SK-N-MC (cell line): ENCODE results near the gene VPREB3.
A peak's percentile ranks its signal among the peaks of the same experiment; 100 is the strongest.
"Not testable (repeated sequence)": the region's sequence is repeated elsewhere in the genome, so short reads cannot be mapped to it uniquely, and the experiment has no call there.

Experiments used
- DNase-seq: peaks from one replicate; pipeline ENCODE4 v3.0.0-alpha.2; 2011; ENCODE audit warnings: low read depth, low spot score
- H3K27ac ChIP-seq: fragments of 200-600 bp; sonication (generic); 2 replicates; pipeline ENCODE4 v1.5.1; 2016; ENCODE audit warnings: mixed run types
- H3K36me3 ChIP-seq: fragments of 200-600 bp; sonication (generic); 2 replicates; pipeline ENCODE4 v1.6.1; 2017; ENCODE audit warnings: antibody characterized with exemption, low read length, mixed read lengths; ENCODE audit not compliant: insufficient read depth
- H3K4me3 ChIP-seq: fragments of 200-600 bp; sonication (generic); 2 replicates; pipeline ENCODE4 v1.5.1; 2016
- H3K9ac ChIP-seq: fragments of 200-600 bp; sonication (generic); 2 replicates; pipeline ENCODE4 v1.8.0; 2017; ENCODE audit warnings: mixed run types, mixed read lengths; ENCODE audit not compliant: insufficient read length
- H3K9me3 ChIP-seq: fragments of 200-600 bp; sonication (generic); 2 replicates; pipeline ENCODE4 v1.6.1; 2017; ENCODE audit warnings: low read depth, mild to moderate bottlenecking, antibody characterized with exemption, low read length, moderate library complexity, mixed read lengths
- EZH2 ChIP-seq: fragments of 200-600 bp; sonication (generic); IDR thresholded peaks from one replicate; pipeline ENCODE4 v1.6.1; 2017; ENCODE audit warnings: antibody characterized with exemption
- FOXP2 ChIP-seq: optimal IDR thresholded peaks from 2 replicates; pipeline ENCODE3; 2011; ENCODE audit warnings: mild to moderate bottlenecking, moderate library complexity; ENCODE audit not compliant: insufficient read depth; ENCODE audit errors: extremely low read length, control extremely low read depth
- POLR2AphosphoS5 ChIP-seq: IDR thresholded peaks from 2 replicates; pipeline ENCODE4 v1.6.1; 2012; ENCODE audit warnings: mild to moderate bottlenecking, low read depth, low read length, borderline replicate concordance

The VPREB3 gene

DNA sequence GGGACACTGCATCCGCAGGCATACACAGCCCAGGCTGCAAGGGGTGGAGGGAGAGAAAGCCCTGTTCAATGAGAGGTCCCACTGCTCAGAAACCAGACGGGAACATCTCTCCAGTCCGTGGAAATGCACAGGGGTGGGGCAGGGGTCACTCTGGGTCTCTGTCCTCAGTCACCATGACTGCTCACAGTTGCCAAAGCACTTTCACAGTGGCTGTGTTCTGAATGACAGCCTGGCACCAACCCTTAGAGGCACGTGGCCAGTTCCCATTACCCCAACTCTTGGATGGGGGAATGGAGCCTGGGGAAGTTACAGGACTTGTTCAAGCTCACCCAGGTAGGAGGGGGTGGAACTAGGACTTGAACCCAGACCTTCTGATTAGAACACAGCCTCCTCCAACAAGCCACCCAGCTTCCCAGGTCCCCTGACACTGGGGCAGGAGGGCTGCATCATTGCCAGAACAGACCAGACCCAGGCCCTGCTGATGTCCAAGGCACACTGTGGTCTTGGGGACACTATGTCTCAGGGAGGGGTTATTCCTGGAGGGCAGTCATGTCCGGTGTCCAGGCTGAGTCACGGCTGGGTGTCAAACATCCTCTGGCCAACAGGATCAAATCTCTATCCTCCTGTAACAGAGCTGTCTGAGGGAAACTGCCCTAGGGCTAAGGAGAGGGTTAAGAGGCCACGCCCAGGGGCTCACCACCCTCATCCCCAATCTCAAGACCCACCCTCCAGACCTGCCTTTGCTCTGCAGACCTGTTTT lies 11.5 kb downstream of the VPREB3 start:
- H3K9me3 ChIP-seq: no peaks in the 10 kb centered on the region
- H3K9ac ChIP-seq: no peak overlapping the region
- H3K36me3 ChIP-seq: peaks cover 27% of the 10 kb centered on the region; the same call in 1 of the 2 replicates
- H3K27ac ChIP-seq: no peak overlapping the region
- TF ChIP-seq FOXP2 (no peak), POLR2AphosphoS5 (no peak), EZH2 (no peak)
- no peak overlapping the region for H3K4me3 ChIP-seq
- no peak for DNase-seq

DNA sequence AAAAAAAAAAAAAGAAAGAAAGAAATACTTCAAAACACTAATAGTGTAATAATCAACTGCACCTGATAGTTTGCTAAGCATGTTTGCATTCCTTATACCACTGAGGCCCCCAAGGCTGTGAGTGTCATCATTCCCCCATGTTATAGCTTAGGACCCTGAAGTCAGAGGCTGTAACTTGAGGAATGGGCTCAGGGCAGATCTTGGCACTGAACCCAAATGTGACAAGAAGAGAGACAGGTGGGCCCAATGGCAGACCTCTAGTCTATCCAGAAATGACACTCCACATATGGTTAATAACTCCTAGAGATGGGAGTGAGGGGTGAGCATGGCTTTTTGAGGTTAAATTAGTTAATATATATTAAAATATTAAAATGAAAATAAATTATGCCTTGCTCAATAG lies 16.5 kb downstream of the VPREB3 start:
- Histone ChIP-seq H3K27ac (no peak overlapping the region), H3K9me3 (no peaks in the 10 kb centered on the region), H3K4me3 (no peak overlapping the region), H3K36me3 (no peaks in the 10 kb centered on the region; the same call in 1 of the 2 replicates), H3K9ac (no peak overlapping the region)
- TF ChIP-seq POLR2AphosphoS5 (no peak), EZH2 (no peak), FOXP2 (no peak)
- no peak for DNase-seq

DNA sequence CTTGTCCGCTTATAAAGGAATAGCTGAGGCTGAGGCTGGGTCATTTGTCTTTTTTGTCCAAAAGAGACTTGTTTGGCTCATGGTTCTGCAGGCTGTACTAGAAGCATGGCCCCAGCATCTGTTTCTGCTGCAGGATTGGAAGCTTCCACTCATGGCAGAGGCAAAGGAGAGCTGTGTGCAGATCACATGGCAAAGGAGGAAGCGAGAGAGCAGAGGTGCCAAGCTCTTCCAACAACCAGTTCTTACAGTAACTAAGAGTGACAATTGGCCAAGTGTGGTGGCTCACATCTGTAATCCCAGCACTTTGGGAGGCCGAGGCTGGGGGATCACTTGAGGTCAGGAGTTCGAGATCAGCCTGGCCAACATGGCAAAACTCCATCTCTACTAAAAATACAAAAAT lies 26.1 kb downstream of the VPREB3 start:
- not testable (repeated sequence) for H3K36me3 ChIP-seq, DNase-seq, H3K27ac ChIP-seq, H3K9ac ChIP-seq, H3K4me3 ChIP-seq, H3K9me3 ChIP-seq

DNA sequence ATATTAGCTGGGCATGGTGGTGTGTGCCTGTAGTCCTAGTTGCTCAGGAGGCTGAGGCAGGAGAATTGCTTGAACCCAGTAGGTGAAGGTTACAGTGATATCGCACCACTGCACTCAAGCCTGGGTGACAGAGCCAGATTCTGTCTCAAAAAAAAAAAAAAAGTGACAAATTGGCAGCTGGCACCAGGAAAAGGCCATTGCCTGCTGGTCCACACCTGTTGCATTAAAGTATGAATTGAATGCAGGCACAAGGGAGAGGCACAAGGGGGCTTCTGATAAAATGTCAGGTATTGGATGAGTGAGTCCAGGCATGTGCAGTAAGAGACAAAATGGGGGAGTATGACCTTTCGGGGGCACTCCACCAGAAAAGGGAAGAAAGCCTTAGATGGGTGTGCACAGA lies 31.5 kb downstream of the VPREB3 start:
- TF ChIP-seq POLR2AphosphoS5 (no peak), EZH2 (no peak), FOXP2 (no peak)
- no peaks in the 10 kb centered on the region for H3K36me3 ChIP-seq
- no peak overlapping the region for H3K4me3 ChIP-seq
- no peak overlapping the region for H3K27ac ChIP-seq
- H3K9ac ChIP-seq: no peak overlapping the region
- DNase-seq: no peak
- H3K9me3 ChIP-seq: no peaks in the 10 kb centered on the region

DNA sequence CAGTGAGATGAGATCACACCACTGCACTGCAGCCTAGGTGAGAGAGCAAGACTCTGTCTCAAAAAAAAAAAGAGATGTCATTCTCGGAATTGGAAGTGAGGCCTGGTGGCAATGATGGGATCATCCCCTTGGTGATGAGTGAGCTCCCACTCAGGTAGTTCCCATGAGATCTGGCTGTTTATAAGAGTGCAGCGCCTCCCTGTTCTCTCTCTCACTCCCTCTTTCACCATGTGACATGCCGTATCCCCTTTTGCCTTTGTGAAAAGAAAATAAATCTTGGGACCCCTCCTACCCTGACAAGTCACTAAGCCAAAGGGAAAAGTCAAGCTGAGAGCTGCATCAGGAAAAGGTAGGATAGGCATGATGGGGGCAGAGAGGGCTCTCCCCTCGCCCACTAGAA lies 32.1 kb downstream of the VPREB3 start:
- no peak overlapping the region for H3K27ac ChIP-seq
- no peaks in the 10 kb centered on the region for H3K9me3 ChIP-seq
- H3K36me3 ChIP-seq: no peaks in the 10 kb centered on the region
- H3K4me3 ChIP-seq: no peak overlapping the region
- no peak for DNase-seq
- H3K9ac ChIP-seq: no peak overlapping the region
- TF ChIP-seq POLR2AphosphoS5 (no peak), FOXP2 (no peak), EZH2 (no peak)

DNA sequence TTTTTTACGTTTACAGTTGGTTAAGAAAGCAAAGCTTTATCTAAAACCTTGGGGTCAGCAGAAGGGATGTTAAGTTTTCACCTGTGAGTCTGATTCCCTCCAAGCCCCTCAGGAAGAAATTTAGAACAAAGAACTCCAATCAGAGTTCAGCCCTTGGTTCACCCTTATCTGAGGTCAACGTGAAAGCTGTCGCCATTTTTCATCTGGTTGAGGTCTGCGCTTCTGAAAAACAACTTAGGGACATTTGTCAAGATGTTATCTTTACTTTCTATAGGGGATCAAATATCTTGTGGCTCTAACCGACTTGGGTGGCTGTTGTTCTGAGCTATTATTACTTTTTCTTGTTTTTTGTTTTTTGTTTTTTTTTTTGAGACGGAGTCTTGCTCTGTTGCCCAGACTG lies 33.4 kb downstream of the VPREB3 start:
- Histone ChIP-seq H3K36me3 (no peaks in the 10 kb centered on the region), H3K9ac (no peak overlapping the region), H3K9me3 (no peaks in the 10 kb centered on the region), H3K4me3 (no peak overlapping the region), H3K27ac (no peak overlapping the region)
- no peak for DNase-seq
- TF ChIP-seq EZH2 (no peak), POLR2AphosphoS5 (no peak), FOXP2 (no peak)

DNA sequence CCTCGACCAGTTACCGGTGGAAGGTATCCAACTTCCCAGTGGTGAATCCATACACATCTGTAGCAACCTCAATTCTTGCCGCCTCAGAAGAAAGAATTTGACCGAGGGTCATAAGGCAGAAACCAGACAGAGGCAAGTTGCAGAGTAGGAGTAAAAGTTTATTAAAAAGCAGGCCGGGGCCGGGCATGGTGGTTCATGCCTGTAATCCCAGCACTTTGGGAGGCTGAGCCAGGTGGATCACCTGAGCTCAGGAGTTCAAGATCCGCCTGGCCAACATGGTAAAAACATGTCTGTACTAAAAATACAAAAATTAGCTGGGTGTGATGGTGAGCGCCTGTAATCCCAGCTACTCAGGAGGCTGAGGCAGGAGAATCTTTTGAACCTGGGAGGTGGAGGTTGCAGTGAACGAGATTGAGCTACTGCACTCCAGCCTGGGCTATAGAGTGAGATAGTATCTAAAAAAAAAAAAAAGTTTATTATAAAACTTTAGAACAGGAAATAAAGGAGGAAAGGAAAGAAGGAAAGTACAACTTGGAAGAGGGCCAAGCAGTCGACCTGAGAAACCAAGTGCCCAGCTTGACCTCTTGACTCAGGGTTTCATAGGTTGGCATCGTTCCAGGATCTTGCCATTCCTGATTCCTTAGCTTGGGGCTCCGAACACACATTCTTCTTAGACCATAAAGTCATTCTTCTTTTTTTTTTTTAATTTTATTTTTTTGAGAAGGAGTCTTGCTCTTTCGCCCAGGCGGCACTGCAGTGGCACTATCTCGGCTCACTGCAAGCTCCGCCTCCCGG lies 35.7 kb downstream of the VPREB3 start:
- H3K4me3 ChIP-seq: no peak overlapping the region
- peaks cover 10% of the 10 kb centered on the region; the same call in 1 of the 2 replicates for H3K36me3 ChIP-seq
- H3K9ac ChIP-seq: no peak overlapping the region
- no peaks in the 10 kb centered on the region for H3K9me3 ChIP-seq
- TF ChIP-seq POLR2AphosphoS5: no peak
- TF ChIP-seq EZH2: no peak
- no peak for DNase-seq
- no peak overlapping the region for H3K27ac ChIP-seq

DNA sequence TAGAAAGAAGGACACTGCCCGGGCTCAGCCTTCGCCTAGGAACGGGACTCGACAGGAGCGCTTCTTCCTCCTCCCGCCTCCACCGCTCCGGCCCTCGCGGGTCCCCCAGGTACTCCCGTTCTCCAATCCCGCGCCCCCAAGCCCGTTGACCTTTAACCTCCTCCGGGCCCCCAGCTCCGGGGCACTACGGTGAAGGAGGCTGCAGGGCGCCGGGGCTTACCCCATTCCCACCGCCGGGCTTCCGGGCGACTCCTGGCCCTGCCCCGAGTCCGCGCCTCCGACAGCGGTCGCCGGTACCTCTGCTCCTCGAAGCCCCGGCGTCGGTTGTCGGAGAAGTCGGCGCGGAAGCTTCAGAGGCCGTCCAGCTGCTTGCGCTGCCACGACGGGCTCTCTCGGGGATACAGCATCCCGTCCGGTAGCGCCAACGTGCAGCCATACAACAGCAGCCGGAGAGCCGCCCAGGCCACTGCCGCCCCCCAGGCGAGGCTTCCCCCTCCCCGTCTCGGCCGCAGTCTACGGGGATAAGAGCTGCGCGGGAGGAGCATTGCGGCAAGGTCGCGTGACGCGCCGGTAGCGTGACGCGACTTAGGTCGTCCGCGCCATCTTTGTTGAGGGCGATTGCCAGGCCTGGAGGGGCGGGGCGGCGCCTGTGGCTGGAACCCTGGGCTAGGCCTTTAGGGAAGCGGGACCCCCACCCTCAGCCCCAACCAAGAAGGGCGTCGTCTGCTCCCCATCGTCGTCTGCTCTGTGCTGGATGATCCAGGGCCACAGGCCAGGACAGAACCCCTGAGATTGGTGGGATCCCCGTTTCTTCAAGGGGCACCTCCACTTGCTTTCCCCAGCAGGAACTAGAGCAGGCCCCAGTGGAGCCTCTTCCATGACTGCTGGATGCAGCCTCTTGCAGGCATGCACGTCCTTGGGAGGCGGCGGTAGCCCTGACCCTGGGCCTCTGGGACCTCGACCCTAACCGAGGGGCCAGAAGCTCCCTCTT lies 37.1 kb downstream of the VPREB3 start:
- peak overlapping the region; percentile 98 for H3K4me3 ChIP-seq
- 0 out of 2 replicates have a peak overlapping the region, but pooled peaks have one; percentile 57 for H3K27ac ChIP-seq
- H3K9me3 ChIP-seq: no peaks in the 10 kb centered on the region
- TF ChIP-seq POLR2AphosphoS5: peak; percentile 94
- TF ChIP-seq FOXP2: peak; percentile 45
- no peak for TF ChIP-seq EZH2
- peaks cover 15% of the 10 kb centered on the region; the same call in 1 of the 2 replicates for H3K36me3 ChIP-seq
- DNase-seq: peak; percentile 37
- peak overlapping the region; percentile 93 for H3K9ac ChIP-seq
